ENCODE results near the gene MAN1A2.

Gene MAN1A2

DNA sequence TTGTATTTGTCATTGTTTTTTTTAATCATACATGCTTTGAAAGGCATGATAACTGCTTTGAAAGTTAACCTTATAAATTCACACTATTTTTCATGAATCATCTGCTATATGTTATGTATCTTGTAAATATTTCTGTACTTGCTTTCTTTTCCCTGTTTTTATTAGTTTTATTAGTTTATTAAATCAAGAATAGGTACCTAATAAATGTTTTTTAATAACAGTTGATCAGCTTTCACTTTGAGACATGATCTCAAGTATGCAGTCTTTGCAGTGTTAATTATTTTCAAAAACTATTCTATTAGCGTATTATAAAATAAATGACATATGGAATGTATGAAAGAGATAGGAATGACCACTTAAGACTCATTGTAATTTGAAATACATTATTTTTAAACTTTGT lies 127.8 kb downstream of the MAN1A2 start:
- no peak for DNase-seq (ENCODE audit: low spot score)

- DNase-seq (ENCODE audit: low spot score), result no peak
These were observed 131.8 kb downstream of the MAN1A2 start for GRCh38 chr1:117499071-117499470.

DNA sequence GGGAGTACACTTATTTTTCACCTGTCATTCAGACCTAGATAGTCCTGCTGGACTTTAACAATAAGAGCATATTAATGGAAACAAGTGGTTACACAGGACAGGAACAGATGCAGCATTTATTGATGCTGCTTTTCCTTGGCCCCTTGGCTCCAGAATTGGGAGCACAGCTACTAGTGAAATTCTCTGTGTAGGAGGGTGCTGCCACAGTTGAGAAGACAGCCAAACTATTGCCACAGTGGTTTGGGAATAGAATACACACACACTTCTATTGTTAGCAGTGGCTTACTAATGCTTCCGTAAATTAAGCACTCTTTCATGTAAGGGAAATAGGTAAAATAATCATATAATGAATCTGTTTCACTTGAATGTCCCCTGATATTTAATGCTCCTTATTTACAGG lies 133.3 kb downstream of the MAN1A2 start:
- DNase-seq (ENCODE audit: low spot score), result no peak

DNA sequence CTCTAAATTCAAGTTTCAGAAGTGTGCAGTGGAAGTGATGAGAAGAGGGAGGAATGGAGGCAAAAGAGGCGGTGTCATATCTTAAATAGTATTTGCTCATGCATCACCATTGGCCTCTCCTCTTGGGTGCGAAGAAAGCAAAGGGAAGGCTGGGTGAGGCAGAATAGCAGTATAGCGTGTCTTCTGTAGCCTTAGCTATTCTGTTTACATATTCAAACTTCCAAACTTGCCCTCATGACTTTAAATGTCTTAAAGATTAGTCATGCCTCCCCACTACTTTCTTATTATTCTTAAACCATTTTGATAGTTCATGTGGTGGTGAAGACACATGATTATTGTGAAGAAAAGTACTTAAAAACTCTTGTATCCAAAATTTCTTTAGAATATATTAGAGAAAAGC lies 134.0 kb downstream of the MAN1A2 start:
- no peak for DNase-seq (ENCODE audit: low spot score)

GRCh38 chr1:117511273-117511672 lies 144.0 kb downstream of the MAN1A2 start:
- no peak for DNase-seq (ENCODE audit: low spot score)

- no peak for DNase-seq (ENCODE audit: low spot score)
These were observed 145.6 kb downstream of the MAN1A2 start for GRCh38 chr1:117512728-117513321.

GRCh38 chr1:117523111-117523510 lies 155.9 kb downstream of the MAN1A2 start:
- no peak for DNase-seq (ENCODE audit: low spot score)

GRCh38 chr1:117527074-117527473 lies 159.8 kb downstream of the MAN1A2 start:
- DNase-seq (ENCODE audit: low spot score), result no peak

DNA sequence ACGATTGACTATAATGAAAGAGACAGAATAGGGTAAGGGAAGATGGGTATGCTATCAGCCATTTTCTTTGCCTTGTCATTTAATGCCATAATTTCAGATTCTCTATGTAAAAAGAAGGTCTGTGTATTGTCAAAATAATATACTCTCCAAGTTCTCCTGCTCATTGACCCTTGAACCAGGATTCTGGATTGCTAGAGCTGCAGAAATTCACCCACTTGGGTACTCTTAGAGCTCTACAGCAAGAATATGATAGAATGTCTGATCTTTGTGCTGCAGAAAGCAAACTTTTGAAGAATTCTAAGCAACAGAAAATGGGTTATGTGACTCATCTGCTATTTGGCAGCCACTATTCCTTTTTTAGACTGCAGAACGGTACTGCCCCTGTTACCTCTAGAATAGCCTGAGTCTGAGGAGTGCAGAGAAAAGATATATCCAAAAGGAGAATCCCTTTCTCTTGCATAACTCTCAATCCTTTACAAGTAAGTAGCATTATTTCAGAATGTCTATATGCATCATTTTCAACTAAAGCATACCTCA lies 160.4 kb downstream of the MAN1A2 start:
- DNase-seq (ENCODE audit: low spot score), result no peak

- no peak for DNase-seq (ENCODE audit: low spot score)
These were observed 162.4 kb downstream of the MAN1A2 start for GRCh38 chr1:117529683-117530082.

GRCh38 chr1:117531222-117531621 lies 164.0 kb downstream of the MAN1A2 start:
- DNase-seq (ENCODE audit: low spot score), result no peak

- peak; percentile 67 for DNase-seq (ENCODE audit: low spot score)
These were observed 167.8 kb downstream of the MAN1A2 start for GRCh38 chr1:117534995-117535467.

- no peak for DNase-seq (ENCODE audit: low spot score)
These were observed 168.6 kb downstream of the MAN1A2 start for GRCh38 chr1:117535821-117536220.

GRCh38 chr1:117537291-117537920 lies 170.2 kb downstream of the MAN1A2 start:
- no peak for DNase-seq (ENCODE audit: low spot score)

DNA sequence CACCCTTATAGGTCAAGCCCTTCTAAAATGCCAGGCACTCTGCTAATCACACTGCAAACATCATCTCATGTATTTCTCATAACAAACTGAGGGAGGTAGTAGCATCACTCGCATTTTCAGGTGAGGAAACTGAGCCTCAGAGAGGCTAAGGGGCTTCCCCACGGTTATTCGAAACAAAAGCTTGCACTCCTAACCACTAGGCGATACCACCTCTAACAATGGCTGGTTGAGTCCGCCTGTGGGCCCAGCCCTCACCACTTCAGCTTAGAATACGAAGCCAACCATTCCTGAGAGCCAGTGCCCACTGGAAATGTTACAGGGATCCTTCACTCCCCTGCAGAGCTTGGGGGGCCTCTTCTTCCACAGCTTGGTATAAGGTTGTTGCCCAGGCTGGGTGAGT lies 173.3 kb downstream of the MAN1A2 start:
- DNase-seq (ENCODE audit: low spot score), result no peak

DNA sequence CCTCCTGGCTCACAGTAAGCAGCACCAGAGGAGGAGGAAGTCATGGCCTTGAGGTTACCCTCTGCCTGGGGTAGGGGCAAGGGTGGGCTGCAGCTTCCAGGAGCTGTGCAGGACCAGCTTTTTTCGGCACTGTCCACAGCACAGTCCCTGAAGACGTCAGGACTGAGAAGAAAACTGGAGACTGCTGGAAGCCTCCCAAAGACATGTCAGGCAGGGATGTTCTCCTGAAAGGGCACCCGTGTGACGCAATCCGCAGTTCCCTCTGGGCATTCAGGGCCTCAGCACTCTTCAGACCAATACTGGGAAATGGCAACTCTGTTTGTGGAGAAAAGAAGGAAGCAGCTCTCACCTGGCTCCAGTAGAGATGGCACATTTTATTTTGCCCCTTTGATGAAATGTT lies 173.8 kb downstream of the MAN1A2 start:
- no peak for DNase-seq (ENCODE audit: low spot score)

GRCh38 chr1:117541585-117541984 lies 174.3 kb downstream of the MAN1A2 start:
- DNase-seq (ENCODE audit: low spot score), result no peak

DNA sequence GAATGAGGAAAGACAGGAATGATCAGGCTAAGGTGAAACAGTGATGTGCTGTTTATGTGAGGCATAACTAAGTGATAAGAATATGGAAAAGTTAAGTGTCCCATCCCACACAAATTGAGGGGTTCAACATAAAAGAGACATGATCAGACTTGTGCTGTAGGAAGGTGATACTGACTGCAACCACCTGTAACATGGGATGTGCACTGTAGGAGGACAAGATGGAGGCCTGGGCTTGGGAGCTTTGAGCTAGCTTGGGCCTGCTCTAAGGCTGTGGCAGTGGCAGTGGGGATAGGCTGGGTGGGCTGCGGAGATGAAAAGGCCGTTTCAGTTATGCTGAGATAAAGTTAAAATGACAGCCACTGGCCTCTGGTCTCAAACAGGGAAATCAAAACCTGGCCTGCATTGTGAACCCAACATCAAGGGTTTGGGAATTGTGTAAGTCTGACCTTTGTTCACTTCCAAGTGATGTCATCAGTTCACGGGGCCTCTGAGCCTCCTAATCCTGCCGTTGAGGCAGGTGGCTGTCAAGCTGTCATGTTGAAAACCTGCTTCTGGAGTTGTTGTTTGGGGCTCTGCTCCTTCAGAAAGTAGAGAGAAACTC lies 177.4 kb downstream of the MAN1A2 start:
- DNase-seq (ENCODE audit: low spot score), result no peak

DNA sequence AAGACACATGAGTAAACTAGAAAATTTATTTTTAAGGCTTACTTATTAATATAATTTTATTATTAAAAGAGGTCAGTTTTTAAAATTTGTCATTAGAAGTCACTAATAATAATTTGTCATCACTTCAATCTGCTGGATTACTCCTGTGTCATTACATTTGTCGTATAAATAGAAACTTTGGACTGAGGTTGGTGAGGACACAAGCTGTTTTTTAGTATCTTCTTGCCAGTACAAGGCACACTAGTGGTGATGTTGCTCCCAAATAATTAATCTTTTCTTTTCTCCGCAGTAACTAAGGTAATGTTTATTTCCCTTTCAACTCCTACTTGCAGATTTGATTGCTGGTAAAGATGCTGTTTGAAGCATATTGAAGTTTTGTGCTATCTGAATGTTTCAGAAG lies 179.2 kb downstream of the MAN1A2 start:
- no peak for DNase-seq (ENCODE audit: low spot score)

- no peak for DNase-seq (ENCODE audit: low spot score)
These were observed 186.2 kb downstream of the MAN1A2 start for GRCh38 chr1:117553471-117553870.

DNA sequence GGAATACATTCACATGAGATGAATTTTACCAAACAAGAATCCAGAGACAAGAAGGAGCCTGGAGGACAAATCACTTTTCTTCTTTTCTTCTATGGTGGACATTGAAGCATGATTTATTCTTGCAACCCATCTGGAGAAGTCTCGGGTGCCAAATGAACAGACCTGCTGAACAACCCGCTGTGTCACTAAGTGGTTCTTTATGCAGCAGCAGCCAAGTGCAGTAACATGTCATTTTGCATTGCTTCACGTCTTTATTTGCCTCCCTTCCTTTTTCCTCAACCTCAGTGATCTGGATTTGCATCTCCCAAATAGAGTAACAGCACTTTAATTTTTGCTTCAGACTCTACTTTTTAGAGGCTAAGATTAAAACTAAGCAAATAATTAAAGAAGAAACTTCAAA lies 188.6 kb downstream of the MAN1A2 start:
- DNase-seq (ENCODE audit: low spot score), result no peak

DNA sequence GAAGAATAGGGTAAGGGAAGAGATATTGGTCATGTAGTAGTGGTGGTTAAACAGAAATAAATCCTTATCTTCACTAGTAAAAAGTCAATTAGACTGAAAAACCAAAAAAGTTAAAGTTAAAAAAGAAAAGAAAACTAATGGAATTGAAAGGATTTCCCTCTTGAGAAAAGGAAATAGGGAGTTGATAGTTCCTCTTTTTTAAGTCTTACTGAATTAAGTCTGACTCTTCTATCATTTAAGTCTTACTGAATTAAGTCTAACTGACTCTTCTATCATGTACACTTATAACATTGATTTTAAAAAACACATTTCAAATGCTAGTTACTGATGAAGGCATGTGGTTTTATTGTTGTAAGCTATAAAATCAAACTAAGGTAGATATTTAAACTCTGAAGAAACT lies 189.1 kb downstream of the MAN1A2 start:
- no peak for DNase-seq (ENCODE audit: low spot score)

GRCh38 chr1:117556976-117557375 lies 189.7 kb downstream of the MAN1A2 start:
- no peak for DNase-seq (ENCODE audit: low spot score)

All from CD4-positive, alpha-beta T cell treated with Interleukin-6 at 100 ng/mL for 8 hours (primary cell).